Esophagus squamous epithelium (tissue), 5 donors: ENCODE measurements around the gene KIF1A. TPM values are rescaled to one million over a fixed set of nuclear protein-coding genes. Genes with fewer than 3 reads are reported as not detected.
"Not testable (repeated sequence)": the region's sequence is repeated elsewhere in the genome, so short reads cannot be mapped to it uniquely, and the experiment has no call there.

ENCODE experiments used
- DNase-seq: peaks from one replicate; lab custom pipeline; 2025; lab: John Stamatoyannopoulos, UW
- H3K27ac ChIP-seq, 4 donors: fragments of 200-600 bp; sonication (generic); one replicate each; pipeline ENCODE4 v1.5.1; 2016 to 2019; ENCODE audit warnings: mild to moderate bottlenecking in 1 of 4
- H3K27me3 ChIP-seq, 4 donors: fragments of 200-600 bp; sonication (generic); 1 replicate in 3 of 4; 2 replicates in 1 of 4; pipeline versions ENCODE4 v1.5.1 to v1.6.0; 2017 to 2021; ENCODE audit warnings: antibody characterized with exemption in 1 of 4
- H3K36me3 ChIP-seq, 3 donors: fragments of 200-600 bp; sonication (generic); one replicate each; pipeline ENCODE4 v1.5.1; 2016 to 2019
- H3K4me1 ChIP-seq, 3 donors: fragments of 200-600 bp; sonication (generic); one replicate each; pipeline ENCODE4 v1.5.1; 2017 to 2019
- H3K4me3 ChIP-seq, 4 donors: fragments of 200-600 bp; sonication (generic); 1 replicate in 3 of 4; 2 replicates in 1 of 4; pipeline ENCODE4 v1.5.1; 2016 to 2019; ENCODE audit warnings: mild to moderate bottlenecking in 2 of 4, moderate library complexity in 1 of 4
- H3K9me3 ChIP-seq, 3 donors: fragments of 200-600 bp; sonication (generic); one replicate each; pipeline ENCODE4 v1.5.1; 2016 to 2019
- POLR2A ChIP-seq, 4 donors: fragments of 450-650 bp; IDR thresholded peaks; one replicate each; pipeline ENCODE4 v1.6.1; 2017; ENCODE audit warnings: antibody characterized with exemption in 4 of 4, mild to moderate bottlenecking in 4 of 4, moderate library complexity in 3 of 4
- WGBS, 2 donors: methylation state at CpG; one replicate each; pipeline ENCODE4 v1.1.5; 2018; 5-methylcytosine and 5-hydroxymethylcytosine counted together
- intact Hi-C: fragments of 100-400 bp; cut with DNase I; formaldehyde crosslinking; loops from one replicate; pipeline ENCODE4 v1.15.0; 2022
- total RNA-seq, 4 donors: library from RNA; depleted of rRNA; stranded (reverse); fragments of >200 nt; gene quantifications; one replicate each; pipeline ENCODE4 v1.1.0, GENCODE V29; 2016
- TF ChIP-seq, protein P1 (sequence below), 6 experiments: fragments of 450-650 bp in 4 of 6; fragments of 200-600 bp in 2 of 6; sonication (generic) in 2 of 6; IDR thresholded peaks; one replicate each; pipeline ENCODE4 v1.5.1; 2016 to 2019; ENCODE audit warnings: antibody characterized with exemption in 6 of 6, mild to moderate bottlenecking in 4 of 6, moderate library complexity in 4 of 6
- donor health status: DM: yes; HTN: yes; CAD: no.

The KIF1A gene
- total RNA-seq, 4 donors from 2014 or later: 0.15 TPM; not detected in 3

DNA sequence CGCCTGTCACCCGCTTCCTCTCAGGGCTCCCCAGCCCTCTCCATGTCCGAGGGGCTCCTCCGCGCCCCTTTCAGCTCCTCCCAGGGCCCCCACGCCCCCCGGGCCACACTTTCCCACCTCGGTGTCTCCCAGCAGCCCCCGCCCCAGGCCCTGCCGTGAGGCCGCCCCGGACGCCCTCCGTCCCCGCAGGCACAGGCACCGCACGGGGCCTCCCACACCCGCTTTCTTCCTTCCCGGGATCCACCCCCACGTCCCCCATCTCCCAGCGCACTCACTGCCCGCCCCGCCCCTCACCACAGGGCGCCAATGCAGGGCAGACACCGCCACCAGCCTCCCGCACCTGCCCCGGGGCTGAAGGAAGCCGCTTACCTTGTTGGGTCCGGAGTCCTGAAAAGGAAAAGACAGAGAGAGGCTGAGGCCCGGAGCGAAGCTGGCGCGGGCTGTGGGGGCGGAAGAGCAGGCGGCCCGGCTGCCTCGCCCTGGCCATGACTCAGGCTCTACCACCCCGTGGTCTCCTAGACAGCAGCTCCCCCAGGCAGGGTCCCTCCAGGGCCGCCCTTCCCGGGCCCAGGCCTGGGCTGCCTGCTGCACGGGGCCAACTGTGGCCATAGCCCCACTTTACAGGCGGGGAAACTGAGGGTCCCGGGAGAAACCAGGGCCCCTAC lies 37.7 kb downstream of the KIF1A start:
- peaks cover 0 to 65% (median 0%) of the 10 kb centered on the region in 4 donors for H3K27me3 ChIP-seq
- WGBS, 2 donors: 90% methylated on average over 5 of the region's 43 CpGs; no CpG with 5 or more reads in 1 of the 2 donors

DNA sequence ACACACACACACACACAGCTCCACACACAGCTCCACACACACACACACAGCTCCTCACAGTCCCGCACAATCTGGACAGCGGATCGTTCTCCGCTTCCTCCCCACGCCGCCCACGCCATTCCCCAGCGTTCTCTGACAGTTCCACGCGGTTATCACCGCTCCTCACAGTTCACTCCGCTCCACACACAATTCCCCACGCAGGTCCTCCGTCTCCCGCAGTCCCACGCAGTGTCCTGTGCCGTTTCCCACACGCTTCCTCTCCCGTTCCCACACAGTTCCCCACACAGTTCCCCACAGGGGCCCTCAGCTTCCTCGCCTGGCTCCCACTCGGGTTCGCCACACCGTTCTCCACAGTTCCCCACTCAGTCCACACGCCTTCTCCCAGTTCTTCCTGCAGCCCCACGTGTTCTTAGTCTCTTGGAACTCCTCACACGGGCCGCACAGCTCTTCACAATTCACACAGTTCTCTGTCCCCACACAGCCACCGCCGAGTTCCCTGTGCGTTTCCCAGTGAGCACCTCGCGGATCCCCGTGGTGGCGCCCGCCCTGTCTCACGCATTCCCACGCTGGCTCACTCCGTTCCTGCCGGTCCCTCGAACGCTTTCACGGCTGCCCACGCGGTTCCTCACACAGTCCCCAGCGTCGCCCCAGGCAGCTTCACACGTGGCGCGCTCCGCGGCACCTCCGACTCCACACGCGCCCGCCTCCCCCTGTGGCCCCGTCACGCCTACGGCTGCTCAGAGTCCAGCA lies 38.4 kb downstream of the KIF1A start:
- TF ChIP-seq, protein P1, sequence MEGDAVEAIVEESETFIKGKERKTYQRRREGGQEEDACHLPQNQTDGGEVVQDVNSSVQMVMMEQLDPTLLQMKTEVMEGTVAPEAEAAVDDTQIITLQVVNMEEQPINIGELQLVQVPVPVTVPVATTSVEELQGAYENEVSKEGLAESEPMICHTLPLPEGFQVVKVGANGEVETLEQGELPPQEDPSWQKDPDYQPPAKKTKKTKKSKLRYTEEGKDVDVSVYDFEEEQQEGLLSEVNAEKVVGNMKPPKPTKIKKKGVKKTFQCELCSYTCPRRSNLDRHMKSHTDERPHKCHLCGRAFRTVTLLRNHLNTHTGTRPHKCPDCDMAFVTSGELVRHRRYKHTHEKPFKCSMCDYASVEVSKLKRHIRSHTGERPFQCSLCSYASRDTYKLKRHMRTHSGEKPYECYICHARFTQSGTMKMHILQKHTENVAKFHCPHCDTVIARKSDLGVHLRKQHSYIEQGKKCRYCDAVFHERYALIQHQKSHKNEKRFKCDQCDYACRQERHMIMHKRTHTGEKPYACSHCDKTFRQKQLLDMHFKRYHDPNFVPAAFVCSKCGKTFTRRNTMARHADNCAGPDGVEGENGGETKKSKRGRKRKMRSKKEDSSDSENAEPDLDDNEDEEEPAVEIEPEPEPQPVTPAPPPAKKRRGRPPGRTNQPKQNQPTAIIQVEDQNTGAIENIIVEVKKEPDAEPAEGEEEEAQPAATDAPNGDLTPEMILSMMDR (IDR thresholded peaks at IDR 0.05): no peak
- TF ChIP-seq POLR2A (IDR thresholded peaks at IDR 0.05): no peak
- H3K4me3 ChIP-seq: no peak overlapping the region
- no peak for DNase-seq
- no peaks in the 10 kb centered on the region for H3K4me1 ChIP-seq
- H3K27ac ChIP-seq: no peak overlapping the region
- H3K9me3 ChIP-seq: no peaks in the 10 kb centered on the region
- H3K36me3 ChIP-seq: no peaks in the 10 kb centered on the region
- peaks cover 0 to 57% (median 0%) of the 10 kb centered on the region in 4 donors for H3K27me3 ChIP-seq
- 86 to 88% methylated on average over 51 to 53 of the region's 58 CpGs for WGBS, 2 donors
- intact Hi-C loops: no loop called here

More for the DNA sequence above, 37.7 kb downstream of the KIF1A start:
- H3K9me3 ChIP-seq: no peaks in the 10 kb centered on the region
- DNase-seq: no peak
- no peaks in the 10 kb centered on the region for H3K4me1 ChIP-seq
- no peaks in the 10 kb centered on the region for H3K36me3 ChIP-seq
- intact Hi-C loops: no loop called here
- H3K27ac ChIP-seq: no peak overlapping the region
- no peak overlapping the region for H3K4me3 ChIP-seq
- TF ChIP-seq, protein P1 (IDR thresholded peaks at IDR 0.05): no peak
- TF ChIP-seq POLR2A (IDR thresholded peaks at IDR 0.05): no peak

DNA sequence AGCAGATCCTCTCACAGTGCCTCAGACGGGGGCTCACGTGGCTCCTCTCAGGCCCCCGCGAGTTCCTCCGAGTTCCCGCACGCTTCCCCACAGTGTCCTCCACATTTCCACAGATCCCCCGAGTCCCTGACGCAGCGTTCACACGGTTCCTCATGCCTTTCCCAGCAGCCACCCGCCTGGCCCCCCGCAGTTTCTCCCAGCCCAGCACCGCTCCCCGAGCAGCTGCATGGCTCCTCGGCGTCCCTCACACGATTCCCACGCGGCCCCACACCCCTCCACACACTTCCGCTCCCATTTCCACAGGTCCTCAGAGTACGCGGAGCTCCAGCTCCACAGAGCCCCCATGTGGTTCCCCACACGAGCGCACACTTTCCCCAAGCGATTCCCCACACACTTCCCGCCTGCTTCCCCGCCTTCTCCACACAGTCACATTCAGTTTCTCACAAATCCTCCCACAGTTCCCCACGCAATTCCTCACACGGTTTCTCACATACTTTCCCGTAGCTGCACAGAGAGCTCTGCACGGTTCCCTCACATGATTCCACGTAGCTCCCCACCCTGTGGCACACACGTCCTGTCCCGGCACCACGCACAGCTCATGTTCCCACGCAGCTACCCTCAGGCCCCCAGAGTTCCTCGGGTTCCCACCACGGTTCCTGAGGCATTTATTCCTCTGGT lies 39.9 kb downstream of the KIF1A start:
- peaks cover 0 to 47% (median 0%) of the 10 kb centered on the region in 4 donors for H3K27me3 ChIP-seq
- H3K9me3 ChIP-seq: no peaks in the 10 kb centered on the region
- TF ChIP-seq, protein P1 (IDR thresholded peaks at IDR 0.05): no peak
- no peak for TF ChIP-seq POLR2A (IDR thresholded peaks at IDR 0.05)
- WGBS, 2 donors: 59 to 63% methylated on average over 35 to 39 of the region's 39 CpGs
- no peak overlapping the region for H3K27ac ChIP-seq
- H3K4me1 ChIP-seq: no peaks in the 10 kb centered on the region
- H3K36me3 ChIP-seq: no peaks in the 10 kb centered on the region
- DNase-seq: no peak
- no peak overlapping the region for H3K4me3 ChIP-seq
- intact Hi-C loops: no loop called here

DNA sequence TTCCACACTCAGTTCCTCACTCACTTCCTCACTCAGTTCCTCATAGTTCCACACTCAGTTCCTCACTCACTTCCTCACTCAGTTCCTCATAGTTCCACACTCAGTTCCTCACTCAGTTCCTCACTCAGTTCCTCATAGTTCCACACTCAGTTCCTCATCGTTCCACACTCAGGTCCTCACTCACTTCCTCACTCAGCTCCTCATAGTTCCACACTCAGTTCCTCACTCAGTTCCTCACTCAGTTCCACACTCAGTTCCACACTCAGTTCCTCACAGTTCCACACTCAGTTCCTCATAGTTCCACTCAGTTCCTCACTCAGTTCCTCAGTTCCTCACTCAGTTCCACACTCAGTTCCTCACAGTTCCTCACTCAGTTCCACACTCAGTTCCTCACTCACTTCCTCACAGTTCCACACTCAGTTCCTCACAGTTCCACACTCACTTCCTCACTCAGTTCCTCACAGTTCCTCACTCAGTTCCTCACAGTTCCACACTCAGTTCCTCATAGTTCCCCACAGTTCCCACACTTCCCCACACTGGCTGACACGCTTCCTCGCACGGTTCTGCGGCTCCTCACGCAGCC lies 40.7 kb downstream of the KIF1A start:
- H3K4me3 ChIP-seq, H3K9me3 ChIP-seq, intact Hi-C loops, H3K27ac ChIP-seq, H3K36me3 ChIP-seq, H3K4me1 ChIP-seq, DNase-seq: not testable (repeated sequence)
- peaks cover 0 to 39% (median 0%) of the 10 kb centered on the region in 4 donors for H3K27me3 ChIP-seq
- WGBS, 2 donors: 74 to 80% methylated on average over 6 of the region's 6 CpGs

DNA sequence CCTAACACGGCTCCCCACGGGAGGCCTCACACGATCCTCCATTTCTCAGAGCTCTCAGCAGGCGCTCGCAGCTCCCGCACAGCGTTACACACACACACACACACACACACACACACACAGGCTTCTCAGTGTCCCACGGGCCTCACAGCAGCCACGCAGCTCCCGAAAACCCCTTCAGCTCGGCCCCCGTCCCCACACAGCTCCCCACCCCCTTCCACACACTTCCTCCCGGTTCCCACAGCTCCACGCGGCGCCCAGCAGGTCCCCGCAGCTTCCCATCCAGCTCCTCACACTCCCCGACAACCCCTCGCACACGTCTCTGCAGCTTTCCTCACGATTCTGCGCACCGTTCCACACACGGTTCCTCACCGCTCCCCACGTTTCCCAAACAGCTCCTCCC lies 41.6 kb downstream of the KIF1A start:
- DNase-seq: no peak
- no peak for TF ChIP-seq POLR2A (IDR thresholded peaks at IDR 0.05)
- TF ChIP-seq, protein P1 (IDR thresholded peaks at IDR 0.05): no peak
- no peaks in the 10 kb centered on the region for H3K9me3 ChIP-seq
- no peak overlapping the region for H3K27ac ChIP-seq
- peaks cover 0 to 32% (median 0%) of the 10 kb centered on the region in 4 donors for H3K27me3 ChIP-seq
- H3K4me3 ChIP-seq: no peak overlapping the region
- no peaks in the 10 kb centered on the region for H3K4me1 ChIP-seq
- WGBS, 2 donors: 74 to 81% methylated on average over 24 to 25 of the region's 26 CpGs
- intact Hi-C loops: no loop called here
- no peaks in the 10 kb centered on the region for H3K36me3 ChIP-seq
